K562 (cell line): Measurements from ENCODE around the gene U2SURP. TPM values are rescaled to one million over a fixed set of nuclear protein-coding genes. Genes with fewer than 3 reads are reported as not detected.

ENCODE experiments used
- CHD7 ChIP-seq: fragments of 200-600 bp; sonication (generic); IDR thresholded peaks from one replicate; pipeline ENCODE4 v1.6.1; 2012; ENCODE audit warnings: mild to moderate bottlenecking, low read depth, low read length, inconsistent platforms
- DIDO1 ChIP-seq: fragments of 450-650 bp; IDR thresholded peaks from 2 replicates; pipeline ENCODE4 v1.6.1; 2016; ENCODE audit warnings: low read depth, missing biosample characterization, missing genetic modification characterization
- FOXO4 ChIP-seq: fragments of 450-650 bp; formaldehyde crosslinking; IDR thresholded peaks from 2 replicates; pipeline ENCODE4 v1.4.0; 2020; ENCODE audit warnings: mild to moderate bottlenecking, moderate library complexity
- GTF3C2 ChIP-seq: IDR thresholded peaks from 3 replicates; pipeline ENCODE4 v1.6.1; 2011; ENCODE audit warnings: borderline replicate concordance, mild to moderate bottlenecking, moderate library complexity; ENCODE audit not compliant: insufficient read length; ENCODE audit errors: extremely low read depth
- SIX5 ChIP-seq, 2 experiments: IDR thresholded peaks; 2 replicates each; pipeline ENCODE4 v1.6.1; 2011; ENCODE audit warnings: low read length in 2 of 2, borderline replicate concordance in 1 of 2, low read depth in 1 of 2, mild to moderate bottlenecking in 1 of 2, moderate library complexity in 1 of 2; ENCODE audit not compliant: insufficient read depth in 1 of 2
- ZFP1 ChIP-seq: fragments of 450-650 bp; formaldehyde crosslinking; IDR thresholded peaks from 2 replicates; pipeline ENCODE4 v1.4.0; 2020; ENCODE audit warnings: mild to moderate bottlenecking, mixed read lengths
- ZNF280A ChIP-seq: fragments of 450-650 bp; IDR thresholded peaks from 2 replicates; pipeline ENCODE4 v1.6.1; 2018; ENCODE audit warnings: mild to moderate bottlenecking, low read depth; ENCODE audit not compliant: partially characterized antibody
- ZNF699 ChIP-seq: fragments of 250-450 bp; sonication (Bioruptor Pico); IDR thresholded peaks from 2 replicates; pipeline ENCODE4 v1.8.0; 2021; ENCODE audit warnings: mild to moderate bottlenecking, moderate library complexity; ENCODE audit not compliant: insufficient replicate concordance
- polyA plus RNA-seq, 8 experiments: library from polyadenylated mRNA; depleted of rRNA in 4 of 8; stranded (reverse) in 5 of 8; unstranded in 3 of 8; fragments of >200 nt; fragmentation: Nextera tagmentation in 2 of 8; fragmentation: Illumina TruSeq in 1 of 8; extraction: Ambion mirVana in 2 of 8; extraction: Trizol in 1 of 8; gene quantifications; 2 replicates each; pipeline versions ENCODE4 v1.2.1 to v1.2.3, GENCODE V29; 2011 to 2014; ENCODE audit warnings: inconsistent platforms in 1 of 8, missing spikeins in 1 of 8
- total RNA-seq, 7 experiments: library from RNA; depleted of rRNA in 6 of 7; stranded (reverse); fragments of >200 nt in 6 of 7; fragmentation: Illumina TruSeq in 2 of 7; extraction: Trizol in 2 of 7; gene quantifications; 2 replicates each; pipeline versions ENCODE4 v1.2.1 to v1.2.3, GENCODE V29; 2011 to 2021; ENCODE audit warnings: low replicate concordance in 1 of 7

Gene U2SURP
- total and polyA plus RNA-seq, 9 of the 15 experiments (the other 6 are each of a cell fraction or from before 2014, with no cell fraction given) = 128 to 322 (median 191) TPM

GRCh38 chr3:143001369-143002082, at the start of gene U2SURP (continued):
- TF ChIP-seq SIX5 (IDR thresholded peaks at IDR 0.05; ENCODE audit: borderline replicate concordance in 1 of 2, insufficient read depth in 1 of 2, low read depth in 1 of 2, low read length in 2 of 2) (peak in 1 of 2 experiments; percentile 40; a peak in 2 of 4 replicates), ZNF280A (no peak), GTF3C2 (no peak), DIDO1 (tag) (peak; percentile 91), FOXO4 (no peak), ZFP1 (CRISPR knock-in tag) (no peak), CHD7 (no peak), ZNF699 (CRISPR knock-in tag) (no peak)
